ENCODE results near the gene PASD1. TPM values are rescaled to one million over a fixed set of nuclear protein-coding genes. Genes with fewer than 3 reads are reported as not detected.
A peak's percentile ranks its signal among the peaks of the same experiment; 100 is the strongest.

The PASD1 gene
- total RNA-seq, 4 donors from 2014 or later, result not detected

DNA sequence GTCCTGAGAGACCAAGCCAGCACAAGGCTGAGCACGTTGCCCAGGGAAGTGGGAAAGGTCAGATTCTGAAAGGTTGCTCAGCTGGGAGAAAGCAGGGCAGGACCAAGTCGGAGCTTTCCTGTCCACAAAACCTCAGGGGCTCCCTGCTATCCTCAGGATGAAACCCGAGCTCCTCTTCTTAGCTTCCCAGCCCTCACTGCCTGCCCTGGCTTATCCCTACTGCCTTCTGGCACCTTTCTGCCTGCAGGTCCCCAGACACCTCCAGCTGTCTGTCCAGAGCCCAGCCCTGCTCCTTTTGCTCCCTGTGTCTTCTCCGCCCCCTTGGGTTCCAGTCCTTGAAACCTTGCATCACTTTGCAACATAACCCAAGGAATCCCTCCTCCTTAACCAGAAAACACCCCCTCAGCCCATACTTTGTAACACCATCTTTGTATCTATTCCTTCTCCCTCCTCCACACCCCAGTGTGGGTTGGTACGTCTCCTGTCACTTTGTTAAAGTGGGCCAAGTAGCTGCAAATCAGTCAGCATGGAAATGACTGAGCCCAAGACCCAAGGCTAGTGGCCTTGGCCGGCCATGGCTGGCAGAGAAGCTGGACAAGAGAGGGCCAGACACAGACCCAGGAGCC is 111.8 kb downstream of the PASD1 start:
- DNase-seq (ENCODE audit: extremely low spot score), result no peak
- no peaks in the 10 kb centered on the region for H3K36me3 ChIP-seq
- intact Hi-C loops (cut with DNase I), result loop anchor here (5.0 kb wide), 1 partner anchor 533 kb away; no protein-coding TSS in a partner anchor
- TF ChIP-seq CTCF (IDR thresholded peaks at IDR 0.05) (no peak), POLR2AphosphoS5 (IDR thresholded peaks at IDR 0.05) (no peak), POLR2A (IDR thresholded peaks at IDR 0.05; ENCODE audit: low read depth) (no peak), EP300 (IDR thresholded peaks at IDR 0.05) (no peak)
- H3K4me3 ChIP-seq, result no peak overlapping the region
- no peak overlapping the region for H3K27ac ChIP-seq (replicated peaks in 1 of 4)
- 51% methylated on average over 6 of the region's 6 CpGs for WGBS
- no peaks in the 10 kb centered on the region for H3K4me1 ChIP-seq
- no peaks in the 10 kb centered on the region for H3K27me3 ChIP-seq
- no peaks in the 10 kb centered on the region for H3K9me3 ChIP-seq

DNA sequence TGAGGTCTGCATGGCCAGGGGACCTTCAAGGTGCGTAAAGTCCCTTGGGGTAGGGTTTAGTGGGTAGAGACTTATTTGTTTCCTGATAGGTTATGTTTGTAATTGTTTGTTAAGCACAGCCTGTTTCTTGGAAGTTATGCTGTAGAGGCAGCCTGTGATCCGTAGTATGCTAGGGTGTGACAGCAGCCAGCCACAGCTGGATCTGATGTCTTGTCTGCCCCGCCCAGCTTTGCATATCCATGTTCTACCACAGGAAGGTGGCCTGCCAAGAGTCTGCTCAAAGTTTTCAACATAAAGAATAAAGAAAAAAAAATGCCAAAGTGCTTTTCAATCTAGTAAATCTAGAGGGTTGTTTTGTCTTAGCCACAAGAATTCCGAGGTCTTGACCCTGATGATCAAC is 112.7 kb downstream of the PASD1 start:
- H3K4me1 ChIP-seq, result no peaks in the 10 kb centered on the region
- no peak overlapping the region for H3K4me3 ChIP-seq
- no peaks in the 10 kb centered on the region for H3K36me3 ChIP-seq
- intact Hi-C loops (cut with DNase I), result loop anchor here (5.0 kb wide), 1 partner anchor 534 kb away; no protein-coding TSS in a partner anchor
- H3K9me3 ChIP-seq, result no peaks in the 10 kb centered on the region
- H3K27me3 ChIP-seq, result no peaks in the 10 kb centered on the region
- WGBS, result 68% methylated on average over 4 of the region's 4 CpGs
- H3K27ac ChIP-seq (replicated peaks in 1 of 4), result no peak overlapping the region
- no peak for TF ChIP-seq POLR2AphosphoS5 (IDR thresholded peaks at IDR 0.05)
- TF ChIP-seq CTCF (IDR thresholded peaks at IDR 0.05), result no peak
- TF ChIP-seq EP300 (IDR thresholded peaks at IDR 0.05), result no peak
- DNase-seq (ENCODE audit: extremely low spot score), result no peak

- H3K4me3 ChIP-seq, result no peak overlapping the region
- no peaks in the 10 kb centered on the region for H3K27me3 ChIP-seq
- TF ChIP-seq POLR2A (IDR thresholded peaks at IDR 0.05; ENCODE audit: low read depth), result no peak
- TF ChIP-seq POLR2AphosphoS5 (IDR thresholded peaks at IDR 0.05), result no peak
- TF ChIP-seq CTCF (IDR thresholded peaks at IDR 0.05), result no peak
- TF ChIP-seq EP300 (IDR thresholded peaks at IDR 0.05), result no peak
- intact Hi-C loops (cut with DNase I), result loop anchor here (5.0 kb wide), 2 partner anchors 528 to 538 kb away; no protein-coding TSS in a partner anchor
- WGBS, result 55% methylated on average over 5 of the region's 5 CpGs
- H3K9me3 ChIP-seq, result no peaks in the 10 kb centered on the region
- DNase-seq (ENCODE audit: extremely low spot score), result no peak
- H3K27ac ChIP-seq (replicated peaks in 1 of 4), result no peak overlapping the region
- H3K36me3 ChIP-seq, result no peaks in the 10 kb centered on the region
- no peaks in the 10 kb centered on the region for H3K4me1 ChIP-seq
Measured at GRCh38 chrX:151679798-151680402, 116.4 kb downstream of the PASD1 start.

DNA sequence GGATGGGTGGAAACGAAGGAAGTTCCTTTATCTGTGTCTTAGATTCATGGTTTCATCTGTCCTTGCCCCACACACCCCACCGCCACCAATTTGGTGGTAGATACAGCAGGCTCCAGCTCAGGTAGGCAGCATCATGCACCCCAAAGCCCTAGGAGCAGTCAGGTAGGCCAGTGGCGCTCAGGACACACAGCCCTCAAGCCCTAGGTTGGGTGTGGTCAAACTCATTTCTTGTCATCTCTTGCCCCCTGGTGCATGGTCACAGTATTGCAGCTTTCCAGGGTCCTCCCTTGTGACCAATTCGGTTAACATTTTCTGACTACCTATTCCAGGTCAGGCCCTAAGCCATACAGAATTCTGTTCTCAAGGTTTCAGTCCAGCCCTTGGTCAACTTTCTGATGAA is 117.3 kb downstream of the PASD1 start:
- Histone ChIP-seq H3K4me1 (no peaks in the 10 kb centered on the region), H3K4me3 (no peak overlapping the region), H3K27ac (replicated peaks in 1 of 4) (no peak overlapping the region), H3K9me3 (no peaks in the 10 kb centered on the region), H3K27me3 (no peaks in the 10 kb centered on the region), H3K36me3 (no peaks in the 10 kb centered on the region)
- intact Hi-C loops (cut with DNase I), result loop anchor here (5.0 kb wide), 1 partner anchor 529 kb away; no protein-coding TSS in a partner anchor
- DNase-seq (ENCODE audit: extremely low spot score), result peak; percentile 79
- TF ChIP-seq POLR2AphosphoS5 (IDR thresholded peaks at IDR 0.05) (no peak), EP300 (IDR thresholded peaks at IDR 0.05) (no peak), CTCF (IDR thresholded peaks at IDR 0.05) (peak; percentile 35 to 50 (median 37)), POLR2A (IDR thresholded peaks at IDR 0.05; ENCODE audit: low read depth) (no peak)
- 34% methylated on average over 4 of the region's 4 CpGs for WGBS

Data from esophagus muscularis mucosa (tissue), 4 donors.